DMS 273 treated with DMSO at 0.1 percent for 48 hours (cell line): ENCODE data around the gene TTC38.

ENCODE experiments used
- DNase-seq: peaks from one replicate; lab custom pipeline; 2025; lab: John Stamatoyannopoulos, UW

Gene TTC38

DNA sequence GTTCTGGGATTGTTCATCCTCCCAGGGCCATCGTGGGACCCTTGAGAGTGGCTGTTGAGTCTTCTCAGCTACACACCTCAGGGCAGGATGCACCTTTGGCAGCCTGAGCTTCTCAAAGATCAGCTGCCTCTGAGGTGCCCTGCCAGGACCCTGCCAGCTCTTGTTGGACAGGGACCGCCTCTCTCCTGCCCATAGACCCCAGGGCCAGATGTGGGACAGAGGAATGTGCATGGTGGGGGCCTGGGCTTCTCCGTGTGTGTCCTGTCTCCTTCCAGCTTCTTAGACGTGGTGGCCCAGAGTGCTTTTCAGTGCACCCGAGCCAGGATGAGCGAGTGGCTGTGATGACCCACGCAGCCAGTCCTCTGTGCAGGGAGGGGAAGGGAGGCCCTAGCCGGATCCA, 61.8 kb downstream of the TTC38 start:
- no peak for DNase-seq

DNA sequence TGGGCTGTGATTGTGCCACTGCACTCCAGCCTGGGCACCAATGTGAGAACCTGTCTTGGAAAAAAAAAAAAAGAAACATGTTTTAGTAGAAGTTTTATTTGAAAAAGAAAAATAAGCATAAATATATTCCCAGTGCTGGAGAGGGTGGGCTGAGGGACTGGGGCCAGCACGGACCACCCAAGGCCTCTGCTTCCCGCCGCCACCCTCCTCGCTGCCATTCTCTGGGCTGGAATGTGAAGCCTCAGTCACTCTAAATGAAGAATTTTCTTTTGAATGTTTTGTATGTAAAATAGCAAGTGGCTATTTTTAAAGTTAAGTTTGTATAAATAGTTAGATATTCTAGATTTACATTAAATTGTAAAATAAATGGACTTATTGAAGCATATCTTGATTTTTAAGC, 62.6 kb downstream of the TTC38 start:
- no peak for DNase-seq

DNA sequence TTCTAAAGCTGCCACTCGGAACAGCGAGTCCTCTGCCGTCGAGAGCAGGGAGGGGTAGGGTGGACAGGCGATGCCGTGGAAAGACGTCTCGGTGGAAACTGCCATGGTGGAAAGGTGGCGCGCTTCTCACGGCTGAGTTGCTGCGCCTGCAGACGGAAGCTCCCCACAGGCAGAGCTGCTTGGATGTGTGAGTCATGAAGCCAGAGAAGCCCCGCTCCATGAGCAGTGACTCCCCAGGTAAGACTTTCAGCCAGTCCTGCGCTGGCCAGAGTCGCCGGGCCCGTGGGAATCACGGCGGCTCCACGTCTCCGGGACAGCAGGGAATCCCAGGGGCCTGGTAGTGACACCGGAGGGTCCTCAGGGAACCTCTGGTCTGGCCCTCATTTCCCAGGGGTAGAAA, 63.7 kb downstream of the TTC38 start:
- no peak for DNase-seq

DNA sequence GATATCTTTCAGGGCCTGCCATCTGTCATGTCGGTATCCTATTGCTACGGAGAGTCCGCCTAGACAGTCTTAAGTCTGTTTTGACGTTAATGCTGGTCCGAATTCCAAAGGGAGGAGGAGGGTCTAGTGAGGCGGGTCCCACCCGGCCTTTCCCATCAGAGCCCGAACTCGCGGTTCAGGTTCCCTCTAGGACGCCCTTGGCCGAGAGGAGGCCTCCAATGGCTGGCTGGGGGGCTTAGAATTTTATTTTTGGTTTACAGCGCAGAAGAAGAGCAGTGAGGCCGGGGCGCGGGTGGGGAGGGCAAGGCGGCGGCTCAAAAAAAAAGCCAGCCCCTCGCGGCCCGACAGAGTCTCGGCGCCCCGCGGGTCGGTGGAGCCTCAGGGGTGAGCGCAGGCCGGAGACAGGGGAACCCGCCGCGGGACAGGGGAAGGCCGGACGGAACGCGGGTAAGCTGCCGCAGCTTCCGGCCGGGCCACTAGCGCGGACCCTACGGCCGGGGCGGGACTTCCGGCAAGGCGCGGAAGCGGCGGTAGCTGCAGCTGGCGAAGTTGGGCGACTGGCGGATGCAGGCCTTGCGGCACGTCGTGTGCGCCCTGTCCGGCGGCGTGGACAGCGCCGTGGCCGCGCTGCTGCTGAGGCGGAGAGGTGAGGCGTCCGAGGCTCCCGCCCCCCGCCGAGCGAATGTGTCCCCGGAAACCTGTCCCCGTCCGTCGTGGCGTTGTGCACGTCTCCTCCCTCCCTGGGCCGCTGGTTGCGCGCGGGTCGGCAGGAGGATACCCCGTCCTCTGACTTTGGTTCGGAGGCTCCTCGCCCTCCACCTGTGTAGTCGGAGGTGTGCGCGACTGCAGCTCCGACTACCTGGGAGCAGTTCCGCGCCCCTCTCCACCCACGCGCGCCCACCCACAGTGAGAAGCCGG, 67.7 kb downstream of the TTC38 start, which contains the start of gene TRMU:
TRMU (plus strand) TSS at position 514 of the 918 bp plus-strand sequence; CDS start at position 565, 51 bp downstream.
- peak; percentile 26 for DNase-seq

DNA sequence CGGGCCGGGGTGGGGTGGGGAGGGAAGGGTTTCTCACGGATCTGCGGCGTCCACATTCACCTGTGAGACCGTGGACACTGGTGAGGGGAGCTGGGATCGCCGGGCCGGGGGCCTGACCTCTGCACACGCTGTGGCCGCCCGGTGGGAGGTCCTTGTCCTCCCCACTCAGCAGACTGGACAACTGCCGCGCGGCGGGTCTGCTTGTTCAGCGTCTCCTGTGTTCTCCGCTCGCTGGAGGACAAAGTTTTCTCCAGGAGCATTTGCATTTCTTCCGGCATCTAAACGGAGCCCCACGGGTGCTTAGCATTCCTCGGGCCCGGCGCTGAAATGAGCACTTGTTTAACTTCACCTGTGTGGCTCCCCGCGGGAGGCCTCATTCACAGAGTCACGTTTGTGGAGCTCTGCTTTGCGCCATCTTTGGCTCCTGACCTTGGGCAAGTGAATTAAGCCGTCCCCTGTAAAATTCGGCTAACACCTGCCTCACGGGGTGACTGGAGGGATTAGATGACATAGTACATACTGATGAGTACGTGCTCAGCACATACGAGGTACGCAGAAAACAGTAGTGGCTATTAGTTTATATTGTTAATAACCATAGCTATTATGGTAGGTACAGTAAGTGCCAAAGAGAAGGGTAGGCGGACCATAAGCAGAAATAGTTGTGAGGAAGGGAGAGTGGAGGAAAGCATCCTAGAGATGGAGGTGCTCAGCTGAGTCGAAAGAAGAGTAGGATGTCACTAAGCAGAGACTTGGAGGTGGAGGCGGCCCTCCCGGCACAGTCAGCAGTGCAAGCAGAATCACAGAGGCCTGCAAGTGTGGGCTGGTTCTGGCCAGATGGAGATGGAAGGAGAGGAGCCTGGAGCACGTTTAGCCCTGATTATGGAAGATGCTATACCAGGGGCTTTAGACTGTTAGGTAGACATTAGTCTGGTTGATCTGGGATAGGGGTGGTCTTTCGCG, 68.6 kb downstream of the TTC38 start:
- DNase-seq: no peak

DNA sequence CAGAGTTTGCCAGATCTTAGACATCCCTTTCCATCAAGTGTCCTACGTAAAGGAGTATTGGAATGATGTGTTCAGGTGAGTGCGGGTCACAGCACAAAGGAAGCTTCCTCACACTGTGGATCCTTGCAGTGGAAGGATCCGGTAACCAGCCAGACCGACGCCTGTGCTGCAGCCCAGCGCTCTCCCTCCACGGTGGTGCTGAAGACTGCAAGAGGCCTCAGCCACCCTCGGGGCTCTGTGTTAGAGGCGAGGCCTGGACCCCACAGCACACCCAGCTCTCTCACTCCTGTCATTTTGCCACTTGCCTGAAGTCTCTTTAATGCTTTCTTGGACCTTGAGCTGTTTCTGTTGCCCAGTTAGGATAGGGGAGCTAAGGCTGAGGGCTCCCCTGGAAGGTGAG, 70.1 kb downstream of the TTC38 start:
- DNase-seq: no peak

DNA sequence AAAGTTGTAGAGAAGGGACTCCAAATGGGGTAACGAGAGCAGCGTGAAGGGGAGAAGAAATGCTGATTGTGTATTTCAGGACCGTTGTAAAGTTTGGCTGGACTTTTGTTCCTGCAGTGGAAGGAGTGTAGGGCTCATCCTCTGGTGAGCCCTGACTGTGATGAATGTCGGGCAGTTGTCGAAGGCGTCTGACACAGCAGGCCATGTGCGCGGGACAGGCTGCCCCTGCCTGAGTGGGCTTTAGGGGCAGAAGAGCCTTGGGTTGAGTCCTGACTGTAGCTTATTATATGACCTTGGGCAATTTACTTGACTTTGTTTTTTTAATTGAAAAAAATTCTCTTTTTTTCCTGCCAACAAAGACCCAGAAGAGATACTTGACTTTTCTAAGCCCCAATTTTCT, 70.8 kb downstream of the TTC38 start:
- DNase-seq: no peak

DNA sequence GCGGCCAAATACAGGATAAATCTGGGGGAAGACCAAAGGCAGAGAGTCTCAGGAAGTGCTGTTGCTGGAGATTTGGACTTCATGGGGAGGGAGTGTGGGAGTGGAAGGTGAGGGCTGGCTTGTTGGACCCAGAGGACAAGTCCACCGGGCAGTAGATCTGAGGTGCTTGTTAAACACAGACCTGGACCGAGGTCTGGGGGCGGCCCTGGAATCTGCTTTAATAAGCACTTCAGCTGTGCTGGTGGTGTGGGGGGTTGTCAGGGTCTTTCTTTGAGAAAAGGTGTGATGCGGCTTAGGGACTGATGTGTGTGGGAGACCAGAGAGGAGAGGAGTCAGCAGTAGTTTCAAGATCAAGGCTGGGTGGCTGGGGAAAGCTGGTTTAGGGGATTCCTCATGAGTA, 72.1 kb downstream of the TTC38 start:
- no peak for DNase-seq

DNA sequence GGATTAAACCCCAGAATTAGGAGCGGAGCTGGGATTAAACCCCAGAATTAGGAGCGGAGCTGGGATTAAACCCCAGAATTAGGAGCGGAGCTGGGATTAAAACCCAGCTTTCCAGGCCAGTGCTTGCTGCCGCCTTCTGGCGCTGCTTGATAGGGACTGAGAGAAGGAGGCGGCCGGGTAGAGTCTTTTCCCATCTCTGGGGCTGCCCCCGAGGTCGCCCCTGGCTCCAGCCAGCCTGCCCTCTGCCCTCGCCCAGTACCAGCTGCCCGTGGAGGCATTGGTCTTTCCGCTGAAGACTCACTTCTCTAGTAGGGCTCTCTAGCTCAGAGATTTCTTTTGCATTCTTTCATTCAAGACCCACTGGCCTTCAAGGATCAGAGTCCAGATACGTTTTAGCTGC, 72.9 kb downstream of the TTC38 start:
- DNase-seq: no peak
